Thyroid gland (tissue), 4 donors: ENCODE data around the gene IQGAP1.

Source experiments
- CTCF ChIP-seq, 6 experiments: fragments of 200-600 bp in 3 of 6; fragments of 450-650 bp in 3 of 6; sonication (generic) in 3 of 6; IDR thresholded peaks; one replicate each; pipeline ENCODE4 v1.5.1; 2016 to 2019; ENCODE audit warnings: antibody characterized with exemption in 6 of 6, mild to moderate bottlenecking in 2 of 6, inconsistent platforms in 1 of 6, moderate library complexity in 1 of 6
- POLR2A ChIP-seq, 2 donors: fragments of 450-650 bp; IDR thresholded peaks; one replicate each; pipeline ENCODE4 v1.6.1; 2017; ENCODE audit warnings: antibody characterized with exemption in 2 of 2, mild to moderate bottlenecking in 2 of 2, moderate library complexity in 1 of 2

- no peak for TF ChIP-seq CTCF (IDR thresholded peaks at IDR 0.05)
- TF ChIP-seq POLR2A (IDR thresholded peaks at IDR 0.05) = no peak
Observed at GRCh38 chr15:90513448-90513847, 125.4 kb downstream of the IQGAP1 start.
